Thymus (tissue), 11 donors: ENCODE measurements around the gene GOLGA7B. TPM values are rescaled to one million over a fixed set of nuclear protein-coding genes. Genes with fewer than 3 reads are reported as not detected.

Source experiments
- DNase-seq, 9 donors: peaks; one replicate each; pipeline ENCODE4 v3.0.0-alpha.2; 2013; ENCODE audit warnings: low spot score in 9 of 9, low read depth in 6 of 9, missing footprints in 1 of 9
- H3K27ac ChIP-seq, 2 donors: one replicate each; pipeline ENCODE4 v1.5.1; 2013; ENCODE audit warnings: control low read depth in 1 of 2, low read depth in 1 of 2, low read length in 1 of 2, mild to moderate bottlenecking in 1 of 2, moderate library complexity in 1 of 2
- H3K27me3 ChIP-seq, 2 donors: one replicate each; pipeline ENCODE4 v1.5.1; 2013; ENCODE audit warnings: low read length in 1 of 2; ENCODE audit not compliant: control insufficient read depth in 2 of 2, insufficient read depth in 1 of 2
- H3K36me3 ChIP-seq, 2 donors: one replicate each; pipeline ENCODE4 v1.5.1; 2013; ENCODE audit warnings: low read length in 1 of 2, mild to moderate bottlenecking in 1 of 2, moderate library complexity in 1 of 2; ENCODE audit not compliant: control insufficient read depth in 2 of 2, insufficient read depth in 2 of 2
- H3K4me1 ChIP-seq, 2 donors: one replicate each; pipeline ENCODE4 v1.5.1; 2013; ENCODE audit warnings: low read length in 2 of 2; ENCODE audit not compliant: control insufficient read depth in 2 of 2, insufficient read depth in 2 of 2
- H3K4me3 ChIP-seq, 2 donors: one replicate each; pipeline ENCODE4 v1.5.1; 2013; ENCODE audit warnings: low read length in 2 of 2, control low read depth in 1 of 2, mild to moderate bottlenecking in 1 of 2
- H3K9me3 ChIP-seq, 2 donors: one replicate each; pipeline ENCODE4 v1.5.1; 2013; ENCODE audit warnings: low read length in 1 of 2, mild to moderate bottlenecking in 1 of 2; ENCODE audit not compliant: control insufficient read depth in 2 of 2, insufficient read depth in 1 of 2
- WGBS: extraction: QIAGEN DNeasy Blood & Tissue Kit; methylation state at CpG from one replicate; pipeline ENCODE4 v1.1.7; 2013; 5-methylcytosine and 5-hydroxymethylcytosine counted together
- polyA plus RNA-seq: library from polyadenylated mRNA; stranded (reverse); fragments of 200-250 nt; gene quantifications from one replicate; pipeline ENCODE4 v1.2.3, GENCODE V29; 2013
- total RNA-seq: library from RNA; stranded (reverse); fragments of 120-200 nt; gene quantifications from one replicate; pipeline ENCODE4 v1.2.4, GENCODE V29; 2013
- donor health status: healthy.

The GOLGA7B gene
- total and polyA plus RNA-seq, 2 donors: 0.52 to 0.96 TPM

DNA sequence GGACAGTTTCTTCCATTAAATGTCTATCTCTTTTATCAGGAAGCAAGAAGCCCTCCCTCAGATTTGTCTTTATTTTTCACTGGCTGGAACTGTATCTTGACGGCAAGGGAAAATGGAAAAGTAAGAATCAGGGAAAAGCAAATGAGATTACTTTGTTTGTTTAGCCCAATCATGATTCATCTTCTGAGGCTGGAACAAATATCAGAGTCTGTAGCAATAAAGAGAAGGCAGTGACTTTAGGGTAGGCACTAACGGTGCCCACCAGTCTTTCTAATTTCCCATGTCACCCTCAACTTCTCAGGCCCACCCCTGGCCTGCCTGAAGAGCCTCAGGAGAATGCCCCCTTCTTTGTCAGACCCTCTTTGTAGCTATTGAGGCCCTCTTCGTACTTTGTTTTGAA lies 36.3 kb upstream of the GOLGA7B start:
- H3K27ac ChIP-seq: no peak overlapping the region
- H3K27me3 ChIP-seq: peaks cover 0 to 5% of the 10 kb centered on the region in 2 donors
- no peaks in the 10 kb centered on the region for H3K4me1 ChIP-seq
- WGBS: 75% methylated on average over 3 of the region's 3 CpGs
- no peak for DNase-seq
- no peaks in the 10 kb centered on the region for H3K9me3 ChIP-seq
- no peak overlapping the region for H3K4me3 ChIP-seq
- no peaks in the 10 kb centered on the region for H3K36me3 ChIP-seq

DNA sequence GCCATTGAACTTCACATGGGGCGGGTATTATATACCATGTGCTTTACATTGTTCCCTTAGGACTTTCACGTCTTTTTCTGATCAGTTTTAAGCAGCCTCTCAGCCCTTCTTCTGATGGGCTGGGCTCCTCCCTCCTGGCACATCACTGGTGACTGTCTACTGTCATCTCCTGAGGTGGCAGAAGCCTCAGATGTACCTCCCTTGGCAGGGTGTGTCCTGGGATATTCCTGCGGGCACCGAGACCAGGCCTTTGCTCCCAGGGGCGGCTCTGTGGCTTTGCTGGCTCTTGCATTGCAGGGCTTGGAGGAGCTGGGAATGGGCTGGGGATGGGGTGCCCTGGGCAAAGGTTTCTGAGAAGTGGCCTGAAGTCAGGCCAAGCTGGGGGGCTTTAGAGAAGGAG lies 34.6 kb upstream of the GOLGA7B start:
- no peak overlapping the region for H3K4me3 ChIP-seq
- no peak overlapping the region for H3K27ac ChIP-seq
- H3K4me1 ChIP-seq: no peaks in the 10 kb centered on the region
- peaks cover 0 to 10% of the 10 kb centered on the region in 2 donors for H3K27me3 ChIP-seq
- 95% methylated on average over 5 of the region's 5 CpGs for WGBS
- DNase-seq: no peak
- no peaks in the 10 kb centered on the region for H3K9me3 ChIP-seq
- no peaks in the 10 kb centered on the region for H3K36me3 ChIP-seq

DNA sequence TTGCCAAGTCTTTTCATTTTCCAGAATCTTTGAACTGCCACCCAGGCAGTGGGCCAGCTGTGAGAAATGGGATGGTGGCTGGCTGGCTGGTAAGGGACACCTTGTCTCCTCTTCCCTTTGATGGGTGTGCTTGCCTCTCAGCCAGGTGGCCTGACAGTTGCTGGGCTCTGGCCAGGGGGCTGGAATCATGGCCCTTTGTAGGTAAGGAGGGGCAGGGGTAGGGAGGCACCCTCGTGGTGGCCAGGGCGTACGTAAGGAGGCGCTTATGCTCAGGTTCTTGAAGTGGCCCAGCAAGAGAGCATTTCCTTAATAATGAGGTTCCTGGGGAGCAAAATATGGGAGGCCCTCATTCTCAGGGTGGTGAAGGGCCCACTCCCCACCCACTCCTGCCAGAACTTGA lies 33.0 kb upstream of the GOLGA7B start:
- Histone ChIP-seq H3K27me3 (peaks cover 0 to 14% of the 10 kb centered on the region in 2 donors), H3K27ac (no peak overlapping the region), H3K4me3 (no peak overlapping the region), H3K9me3 (no peaks in the 10 kb centered on the region), H3K4me1 (no peaks in the 10 kb centered on the region), H3K36me3 (no peaks in the 10 kb centered on the region)
- 94% methylated on average over 4 of the region's 4 CpGs for WGBS
- no peak for DNase-seq

DNA sequence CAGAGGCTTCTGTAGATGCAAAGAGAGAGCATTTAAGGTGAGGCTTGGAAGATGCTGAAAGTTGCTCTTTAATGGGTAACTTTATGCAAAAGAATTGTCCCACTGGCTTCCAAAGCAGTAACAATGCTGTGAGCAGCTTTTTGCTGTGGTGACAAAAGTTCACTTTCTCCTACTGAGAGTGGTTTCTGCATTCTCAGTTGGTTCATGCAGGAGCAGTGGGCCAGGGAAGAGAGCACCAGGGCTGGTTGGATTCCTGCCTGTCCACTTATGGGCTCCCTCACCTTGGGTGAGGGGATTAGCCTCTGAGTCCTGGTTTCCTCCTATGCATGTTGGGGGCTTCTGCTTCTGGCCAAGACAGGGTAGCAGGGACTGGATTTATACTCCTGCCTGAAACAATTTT lies 31.1 kb upstream of the GOLGA7B start:
- Histone ChIP-seq H3K36me3 (no peaks in the 10 kb centered on the region), H3K4me3 (no peak overlapping the region), H3K4me1 (no peaks in the 10 kb centered on the region), H3K27me3 (peaks cover 0 to 21% of the 10 kb centered on the region in 2 donors), H3K9me3 (no peaks in the 10 kb centered on the region), H3K27ac (no peak overlapping the region)
- no peak for DNase-seq

DNA sequence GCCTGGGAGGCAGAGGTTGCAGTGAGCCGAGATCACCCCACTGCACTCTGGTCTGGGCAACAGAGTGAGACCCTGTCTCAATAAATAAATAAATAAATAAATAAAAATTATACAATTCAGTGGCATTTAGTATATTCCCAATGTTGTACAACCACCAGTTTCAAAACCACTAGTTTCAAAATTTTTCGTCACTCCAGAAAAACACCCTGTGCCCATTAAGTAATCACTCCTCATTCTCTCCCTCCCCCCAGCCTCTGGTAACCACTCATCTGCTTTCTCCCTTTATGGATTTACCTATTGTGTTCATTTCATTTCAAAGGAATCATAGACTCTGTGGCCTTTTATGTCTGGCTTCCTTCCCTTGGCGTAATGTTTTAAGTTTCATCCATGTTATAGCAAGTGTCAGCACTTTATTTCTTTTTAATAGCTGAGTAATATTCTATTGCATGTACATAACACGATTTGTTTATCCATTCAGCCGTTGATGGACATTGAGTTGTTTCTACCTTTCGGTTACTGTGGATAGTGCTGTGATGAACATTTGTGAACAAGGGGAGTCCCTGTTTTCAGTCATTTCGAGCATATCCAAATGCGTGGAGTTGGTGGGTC lies 29.4 kb upstream of the GOLGA7B start:
- WGBS: 95% methylated on average over 8 of the region's 8 CpGs
- H3K27ac ChIP-seq: no peak overlapping the region
- no peaks in the 10 kb centered on the region for H3K9me3 ChIP-seq
- no peak overlapping the region for H3K4me3 ChIP-seq
- DNase-seq: no peak
- peaks cover 0 to 23% of the 10 kb centered on the region in 2 donors for H3K27me3 ChIP-seq
- no peaks in the 10 kb centered on the region for H3K36me3 ChIP-seq
- no peaks in the 10 kb centered on the region for H3K4me1 ChIP-seq

DNA sequence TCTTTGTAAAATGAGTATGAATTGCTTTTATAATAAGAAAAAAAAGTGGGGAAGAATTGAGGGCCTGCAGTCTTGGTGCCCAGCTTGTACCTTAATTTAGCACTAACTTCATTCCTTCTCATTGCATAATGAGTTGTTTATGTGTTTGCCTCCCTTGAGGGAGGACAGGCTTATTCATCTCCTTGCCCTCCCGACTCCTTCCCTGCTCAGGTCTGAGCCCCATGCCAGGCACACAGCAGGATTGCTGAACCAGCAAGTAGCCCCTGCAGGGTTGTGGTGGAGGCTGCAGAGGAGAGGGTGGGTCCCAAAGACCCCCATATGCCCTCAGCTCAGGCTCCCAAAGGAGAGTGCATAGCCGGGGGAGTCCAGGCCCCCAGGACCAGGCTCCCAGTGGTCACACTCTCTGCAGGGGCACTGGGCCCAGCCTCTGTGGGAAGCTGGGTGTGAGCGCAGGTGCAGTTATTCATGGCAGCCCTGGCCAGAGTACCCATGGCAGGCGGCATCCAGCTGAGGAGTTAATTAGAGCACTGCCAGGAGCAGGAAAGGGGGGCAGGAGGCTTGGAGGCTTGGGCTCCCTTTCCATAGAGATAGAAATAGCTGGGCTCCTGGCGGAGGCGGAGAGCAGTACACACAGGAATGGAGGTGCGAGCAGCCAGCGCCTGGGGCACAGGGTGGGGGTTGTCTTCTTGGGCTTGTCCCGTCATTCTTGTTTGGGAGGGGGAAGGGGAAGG lies 28.2 kb upstream of the GOLGA7B start:
- Histone ChIP-seq H3K27ac (no peak overlapping the region), H3K27me3 (peaks cover 0 to 20% of the 10 kb centered on the region in 2 donors), H3K4me3 (no peak overlapping the region), H3K4me1 (no peaks in the 10 kb centered on the region), H3K36me3 (no peaks in the 10 kb centered on the region), H3K9me3 (no peaks in the 10 kb centered on the region)
- WGBS: 72% methylated on average over 9 of the region's 9 CpGs
- DNase-seq: no peak

DNA sequence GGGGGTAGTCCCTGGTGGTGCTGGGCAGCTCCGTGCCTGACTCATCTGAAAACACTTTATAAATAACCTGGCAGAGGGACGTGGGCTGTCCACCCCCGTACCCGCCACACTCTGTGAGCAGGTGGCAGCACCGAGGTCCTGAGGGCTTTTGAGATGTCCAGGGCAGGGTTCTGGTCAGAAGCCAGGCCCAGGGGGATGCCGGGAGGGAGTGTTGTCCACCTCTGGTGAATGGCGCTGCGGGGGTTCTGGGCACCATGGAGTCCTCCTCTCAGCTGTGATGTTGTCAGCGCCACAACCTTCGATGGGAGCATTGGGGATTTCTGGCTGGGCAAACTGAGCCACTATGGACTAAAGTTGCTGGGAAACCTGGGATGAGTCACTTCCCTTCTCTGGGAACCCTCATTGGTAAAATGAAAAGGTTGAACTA lies 27.4 kb upstream of the GOLGA7B start:
- Histone ChIP-seq H3K4me3 (no peak overlapping the region), H3K27ac (no peak overlapping the region)
- WGBS: 84% methylated on average over 10 of the region's 10 CpGs

DNA sequence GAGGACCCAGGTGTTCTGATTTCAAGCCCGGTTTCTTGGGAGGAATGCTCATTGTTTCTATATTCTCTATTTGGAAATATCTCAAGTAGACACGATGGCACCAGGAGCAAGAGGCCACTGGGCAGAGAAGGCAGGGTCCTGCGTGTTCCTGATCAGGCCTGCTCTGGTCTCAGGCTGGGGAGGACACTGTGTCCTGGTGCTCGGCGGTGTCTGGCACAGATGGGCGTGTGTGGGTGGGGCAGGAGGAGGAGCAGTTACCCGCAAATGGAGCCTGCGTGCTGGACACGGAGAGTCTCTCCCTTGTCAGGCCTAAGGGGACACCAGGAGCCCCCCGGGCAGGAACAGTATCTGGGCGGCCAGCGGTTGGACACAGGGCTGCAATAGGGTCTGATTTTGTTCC lies 25.9 kb upstream of the GOLGA7B start:
- Histone ChIP-seq H3K27me3 (peaks cover 0 to 19% of the 10 kb centered on the region in 2 donors), H3K36me3 (no peaks in the 10 kb centered on the region), H3K4me1 (no peaks in the 10 kb centered on the region), H3K4me3 (no peak overlapping the region), H3K9me3 (no peaks in the 10 kb centered on the region), H3K27ac (no peak overlapping the region)
- WGBS: 94% methylated on average over 12 of the region's 12 CpGs
- DNase-seq: no peak

More for the DNA sequence above, 27.4 kb upstream of the GOLGA7B start:
- Histone ChIP-seq H3K27me3 (peaks cover 0 to 20% of the 10 kb centered on the region in 2 donors), H3K36me3 (no peaks in the 10 kb centered on the region), H3K4me1 (no peaks in the 10 kb centered on the region), H3K9me3 (no peaks in the 10 kb centered on the region)
- no peak for DNase-seq

DNA sequence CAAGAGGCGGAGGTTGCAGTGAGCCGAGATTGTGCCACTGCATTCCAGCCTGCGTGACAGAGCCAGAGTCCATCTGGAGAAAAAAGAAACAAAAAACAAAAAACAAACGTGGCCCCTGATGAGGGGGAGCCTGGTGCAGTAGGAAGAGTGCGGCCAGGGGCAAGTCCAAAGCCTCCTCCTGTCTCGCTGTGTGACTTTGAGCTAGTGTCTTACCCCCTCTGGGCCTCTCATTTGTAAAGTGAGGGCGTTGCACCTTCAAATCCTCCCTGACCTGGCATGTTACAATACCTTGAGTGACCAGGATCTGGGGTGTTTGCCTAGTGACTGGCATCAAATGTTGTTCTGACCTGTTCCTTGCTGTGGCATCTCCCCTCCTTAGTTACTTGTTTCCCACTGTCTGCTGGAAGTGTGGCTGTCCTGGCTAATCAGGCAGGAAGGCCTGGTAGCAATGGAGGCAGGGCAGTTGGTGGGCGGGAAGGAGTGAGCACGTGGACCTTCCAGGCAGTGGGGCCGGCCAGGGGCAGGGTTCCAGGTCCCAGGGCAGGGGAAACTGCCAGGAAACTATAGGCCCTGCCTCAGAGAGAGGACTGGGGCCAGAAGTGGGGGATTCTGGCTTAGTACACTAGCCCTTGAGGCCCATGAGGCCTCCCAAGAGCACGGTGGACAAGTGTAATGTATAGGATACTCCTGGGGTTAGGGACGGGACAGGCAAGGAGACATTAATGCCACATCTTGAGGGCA lies 24.5 kb upstream of the GOLGA7B start:
- no peak overlapping the region for H3K27ac ChIP-seq
- H3K4me1 ChIP-seq: no peaks in the 10 kb centered on the region
- no peaks in the 10 kb centered on the region for H3K9me3 ChIP-seq
- DNase-seq: no peak
- 91% methylated on average over 12 of the region's 12 CpGs for WGBS
- H3K36me3 ChIP-seq: no peaks in the 10 kb centered on the region
- no peak overlapping the region for H3K4me3 ChIP-seq
- peaks cover 0 to 17% of the 10 kb centered on the region in 2 donors for H3K27me3 ChIP-seq
